Neural cell (in vitro differentiated cells): ENCODE results near the gene MAST4.

Source experiments
- EZH2 ChIP-seq: fragments of 200-600, 300-800 bp; shearing (Covaris generic), sonication (generic); IDR thresholded peaks from 2 replicates; pipeline ENCODE4 v1.6.1; 2014; ENCODE audit warnings: antibody characterized with exemption, low read length, borderline replicate concordance, mild to moderate bottlenecking; ENCODE audit not compliant: insufficient read depth, poor library complexity, severe bottlenecking
- POLR2AphosphoS5 ChIP-seq: IDR thresholded peaks from 2 replicates; pipeline ENCODE4 v1.6.1; 2012
- REST ChIP-seq: IDR thresholded peaks from 2 replicates; pipeline ENCODE4 v1.6.1; 2012; ENCODE audit warnings: borderline replicate concordance
- TAF1 ChIP-seq: IDR thresholded peaks from 2 replicates; pipeline ENCODE4 v1.6.1; 2012; ENCODE audit warnings: low read depth
- TF ChIP-seq, protein P1 (sequence below): fragments of 450-650 bp; IDR thresholded peaks from 2 replicates; pipeline ENCODE4 v1.5.1; 2014; ENCODE audit warnings: antibody characterized with exemption, mild to moderate bottlenecking, moderate library complexity; ENCODE audit not compliant: poor library complexity, severe bottlenecking

DNA sequence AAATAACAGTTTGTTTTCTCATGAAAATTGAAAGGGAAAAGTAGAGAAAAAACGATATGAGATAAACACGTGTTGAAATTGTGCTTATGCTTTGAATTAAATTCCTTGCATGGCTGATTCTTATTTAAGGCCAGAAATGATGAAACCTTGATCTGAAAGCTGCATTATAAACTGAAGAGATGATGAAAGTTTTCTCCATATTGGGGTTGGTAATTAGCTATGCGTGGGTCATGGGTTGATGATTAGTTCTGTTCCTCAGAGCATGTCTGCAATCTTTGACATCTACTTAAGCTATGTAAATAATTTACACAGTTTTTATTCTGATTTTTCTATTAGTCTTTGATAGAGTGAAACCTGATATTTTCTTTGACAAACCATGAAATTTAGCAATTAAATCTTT lies 336.3 kb downstream of the MAST4 start:
- TF ChIP-seq TAF1 (no peak), EZH2 (no peak), REST (no peak), POLR2AphosphoS5 (no peak)
- TF ChIP-seq, protein P1, sequence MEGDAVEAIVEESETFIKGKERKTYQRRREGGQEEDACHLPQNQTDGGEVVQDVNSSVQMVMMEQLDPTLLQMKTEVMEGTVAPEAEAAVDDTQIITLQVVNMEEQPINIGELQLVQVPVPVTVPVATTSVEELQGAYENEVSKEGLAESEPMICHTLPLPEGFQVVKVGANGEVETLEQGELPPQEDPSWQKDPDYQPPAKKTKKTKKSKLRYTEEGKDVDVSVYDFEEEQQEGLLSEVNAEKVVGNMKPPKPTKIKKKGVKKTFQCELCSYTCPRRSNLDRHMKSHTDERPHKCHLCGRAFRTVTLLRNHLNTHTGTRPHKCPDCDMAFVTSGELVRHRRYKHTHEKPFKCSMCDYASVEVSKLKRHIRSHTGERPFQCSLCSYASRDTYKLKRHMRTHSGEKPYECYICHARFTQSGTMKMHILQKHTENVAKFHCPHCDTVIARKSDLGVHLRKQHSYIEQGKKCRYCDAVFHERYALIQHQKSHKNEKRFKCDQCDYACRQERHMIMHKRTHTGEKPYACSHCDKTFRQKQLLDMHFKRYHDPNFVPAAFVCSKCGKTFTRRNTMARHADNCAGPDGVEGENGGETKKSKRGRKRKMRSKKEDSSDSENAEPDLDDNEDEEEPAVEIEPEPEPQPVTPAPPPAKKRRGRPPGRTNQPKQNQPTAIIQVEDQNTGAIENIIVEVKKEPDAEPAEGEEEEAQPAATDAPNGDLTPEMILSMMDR, result no peak
